GM18868 (cell line): ENCODE measurements around the gene TMEM169.
"Not testable (repeated sequence)": the region's sequence is repeated elsewhere in the genome, so short reads cannot be mapped to it uniquely, and the experiment has no call there.

Source experiments
- ATAC-seq: cut with Tn5 transposase; IDR thresholded peaks from one replicate; pipeline ENCODE4 v1.9.1; 2021; ENCODE audit warnings: mild to moderate bottlenecking, moderate library complexity; ENCODE audit not compliant: unreplicated experiment

The TMEM169 gene

DNA sequence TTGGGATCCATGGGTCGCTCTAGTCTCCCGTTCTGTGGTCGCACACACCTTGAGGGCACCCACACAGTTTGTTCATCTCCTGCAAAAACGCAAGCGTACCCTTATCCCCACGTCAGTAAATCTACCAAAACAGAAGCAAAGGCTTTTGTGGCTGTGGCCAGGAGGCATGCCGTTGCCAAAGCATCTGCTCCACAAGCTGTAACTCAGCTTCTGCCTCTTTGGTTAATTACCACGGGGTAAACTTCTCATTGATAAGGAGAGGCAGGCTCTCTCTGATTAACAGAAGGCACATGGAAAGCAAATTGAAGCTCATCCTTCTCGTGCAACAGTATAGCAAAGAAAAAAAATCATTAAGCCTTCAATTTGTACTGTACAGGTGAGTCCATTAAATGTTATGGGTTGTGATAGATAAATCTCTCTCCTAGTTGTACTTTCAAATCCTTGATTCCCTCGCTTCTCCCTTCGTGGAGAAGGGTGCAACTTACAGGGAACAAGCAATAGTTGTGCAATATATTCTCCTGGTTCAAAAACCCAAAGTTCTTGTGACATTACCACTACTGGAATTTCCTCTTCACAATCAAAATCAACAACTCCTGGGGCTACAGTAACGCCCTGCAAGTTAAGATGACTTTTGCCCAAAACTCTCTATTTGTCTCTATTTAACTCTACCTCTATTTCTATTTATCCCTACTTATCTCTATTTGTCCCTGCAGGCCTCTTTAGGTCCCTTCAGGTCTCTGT is 10.4 kb upstream of the TMEM169 start:
- no peak for ATAC-seq

DNA sequence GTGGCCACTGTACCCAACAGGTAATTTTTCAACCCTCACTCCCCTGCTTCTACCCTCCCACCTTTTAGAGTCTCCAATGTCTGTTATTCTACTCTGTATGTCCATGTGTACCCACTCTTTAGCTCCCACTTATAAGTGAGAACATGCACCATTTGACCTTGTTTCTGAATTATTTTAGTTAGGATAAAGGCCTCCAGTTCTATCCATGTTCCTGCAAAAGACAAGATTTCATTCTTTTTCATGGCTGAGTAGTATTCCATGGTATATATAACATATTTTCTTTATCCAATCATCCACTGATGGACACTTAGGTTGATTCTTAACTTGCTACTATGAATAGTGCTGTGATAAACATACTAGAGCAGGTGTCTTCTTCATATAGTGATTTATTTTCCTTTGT is 9.2 kb upstream of the TMEM169 start:
- no peak for ATAC-seq

DNA sequence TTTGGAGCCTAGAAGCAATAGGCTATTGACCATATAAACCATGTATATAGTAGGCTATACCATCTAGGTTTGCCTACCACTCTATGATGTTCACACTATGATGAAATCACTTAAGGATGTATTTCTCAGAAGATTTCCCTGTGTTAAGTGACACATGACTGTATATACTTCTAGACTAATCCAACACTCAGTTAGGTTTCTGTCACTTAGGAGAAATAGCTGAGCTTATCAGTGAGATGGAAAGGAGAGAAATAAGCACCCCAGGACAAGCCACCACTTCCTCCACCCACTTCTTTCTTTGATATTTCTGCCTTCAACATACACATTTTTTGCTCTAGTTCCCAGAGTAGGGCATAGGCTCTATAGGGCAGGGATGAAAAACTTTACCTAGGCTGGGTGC is 7.9 kb upstream of the TMEM169 start:
- no peak for ATAC-seq

DNA sequence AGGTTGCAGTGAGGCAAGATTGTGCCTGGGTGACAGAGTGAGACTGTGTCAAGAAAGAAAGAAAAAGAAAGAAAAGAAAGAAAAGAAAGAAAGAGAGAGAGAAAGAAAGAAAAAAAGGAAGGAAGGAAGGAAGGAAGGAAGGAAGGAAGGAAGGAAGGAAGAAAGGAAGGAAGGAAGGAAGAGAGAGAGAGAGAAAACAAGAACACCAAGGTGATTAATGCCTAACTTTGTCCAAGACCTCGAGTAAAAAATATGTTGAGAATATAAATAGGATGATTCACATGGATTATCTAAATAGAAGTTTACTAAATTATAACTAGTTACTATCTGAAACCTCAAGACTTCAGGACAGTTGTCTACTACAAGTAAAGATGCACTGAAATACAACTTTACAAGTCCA is 7.3 kb upstream of the TMEM169 start:
- no peak for ATAC-seq

DNA sequence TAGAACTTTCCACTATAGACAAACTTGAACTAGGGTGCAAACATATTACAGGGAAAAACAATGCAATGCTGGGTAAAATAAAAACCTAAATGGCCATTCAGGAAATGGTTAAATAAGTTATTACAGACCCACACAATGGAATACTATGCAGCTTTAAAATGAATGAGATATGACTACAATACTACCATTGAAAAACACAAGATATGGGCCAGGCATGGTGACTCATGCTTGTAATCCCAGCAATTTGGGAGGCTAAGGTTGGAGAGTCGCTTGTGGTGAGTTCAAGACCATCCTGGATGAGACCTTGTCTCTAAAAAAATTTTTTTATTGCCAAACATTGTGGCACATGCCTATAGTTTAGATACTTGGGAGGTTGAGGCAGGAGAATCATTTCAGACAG is 6.9 kb upstream of the TMEM169 start:
- ATAC-seq, result no peak

DNA sequence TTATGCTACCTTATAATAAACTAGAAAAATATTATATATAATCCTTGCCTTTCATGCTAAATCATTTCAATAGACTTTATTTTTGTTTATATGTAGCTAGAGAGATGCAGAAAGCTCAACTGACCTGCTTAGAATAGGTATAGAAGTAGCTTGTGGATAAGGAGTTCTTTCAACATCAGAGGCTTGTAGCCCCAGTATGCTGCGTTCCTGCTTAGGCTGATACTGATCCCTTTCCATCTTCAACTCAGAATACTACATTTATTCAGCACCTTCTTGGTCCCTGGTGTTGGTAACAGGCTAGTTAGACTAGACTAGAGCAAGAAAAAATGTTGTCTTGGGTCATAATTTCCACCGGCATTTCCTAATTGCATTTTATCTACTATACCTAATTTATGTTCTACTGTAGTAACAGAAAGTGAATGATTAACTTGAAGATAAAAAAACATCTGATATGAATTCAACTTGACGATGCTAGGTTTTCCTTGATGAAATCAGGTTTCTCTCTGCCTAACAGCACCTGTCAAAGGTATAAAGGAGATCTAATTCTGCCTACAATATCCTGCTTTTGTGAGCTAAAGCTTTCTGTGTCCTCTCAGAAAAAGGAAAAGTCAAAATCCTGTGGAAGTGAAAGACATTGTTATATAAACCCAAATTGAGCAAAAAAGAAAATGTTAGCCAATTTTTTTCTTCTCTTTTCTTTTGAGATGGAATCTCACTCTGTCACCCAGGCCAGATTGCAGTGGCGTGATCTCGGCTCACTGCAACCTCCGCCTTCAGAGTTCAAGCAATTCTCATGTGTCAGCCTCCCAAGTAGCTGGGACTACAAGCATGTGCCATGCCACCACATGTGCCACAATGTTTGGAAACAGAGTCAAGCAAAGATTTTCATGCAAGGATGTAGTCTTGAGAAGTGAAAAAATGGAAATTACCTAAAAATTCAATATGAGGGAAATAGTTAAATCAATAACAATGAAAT is 5.9 kb upstream of the TMEM169 start:
- no peak for ATAC-seq

DNA sequence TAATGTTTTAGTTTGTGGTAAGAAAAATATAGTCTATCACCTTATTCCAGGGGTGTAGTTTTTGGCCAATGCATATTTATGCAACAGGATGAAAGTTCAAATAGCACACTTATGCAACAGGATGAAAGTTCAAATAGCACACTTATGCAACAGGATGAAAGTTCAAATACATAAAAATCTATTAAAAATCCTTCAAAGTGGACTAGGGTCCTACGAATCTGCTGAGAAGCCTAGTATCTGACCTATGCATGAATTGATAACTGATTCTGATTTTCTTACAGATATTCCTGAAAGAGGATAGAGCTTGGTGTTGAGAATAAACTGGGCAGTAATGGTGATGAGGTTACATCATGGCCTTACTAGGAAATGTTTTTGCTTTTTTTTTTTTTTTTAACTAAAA is 2.9 kb upstream of the TMEM169 start:
- no peak for ATAC-seq

DNA sequence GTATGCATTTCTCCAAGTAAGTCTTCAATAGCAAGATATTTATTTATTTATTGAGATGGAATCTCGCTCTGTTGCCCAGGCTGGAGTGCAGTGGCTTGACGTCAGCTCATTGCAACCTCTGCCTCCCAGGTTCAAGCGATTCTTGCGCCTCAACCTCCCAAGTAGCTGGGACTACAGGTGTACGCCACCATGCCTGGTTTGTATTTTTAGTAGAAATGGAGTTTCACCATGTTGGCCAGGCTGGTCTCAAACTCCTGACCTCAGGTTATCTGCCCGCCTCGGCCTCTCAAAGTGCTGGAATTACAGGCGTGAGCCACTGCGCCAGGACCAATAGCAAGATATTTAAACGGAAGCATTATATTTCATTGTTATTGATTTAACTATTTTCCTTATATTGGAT is 1.7 kb upstream of the TMEM169 start:
- ATAC-seq, result not testable (repeated sequence)

DNA sequence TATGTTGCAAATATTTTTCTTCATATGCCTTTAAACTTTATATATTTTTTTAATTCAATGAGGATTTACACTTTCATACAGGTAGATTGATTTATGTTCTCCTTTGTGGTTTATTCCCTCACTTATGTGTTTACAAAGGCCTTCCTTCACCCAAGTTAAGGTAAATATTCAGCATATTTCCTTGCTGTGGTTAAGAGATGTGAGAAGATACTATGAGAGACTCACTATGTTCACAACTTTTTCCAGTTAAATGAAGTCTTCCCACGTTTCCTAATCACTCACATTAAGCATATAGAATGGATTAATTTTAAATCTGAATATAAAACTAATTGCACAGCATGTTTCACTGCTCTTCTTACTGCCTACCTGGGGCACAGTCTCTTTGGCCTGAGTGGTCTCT is 707 bp upstream of the TMEM169 start:
- no peak for ATAC-seq

DNA sequence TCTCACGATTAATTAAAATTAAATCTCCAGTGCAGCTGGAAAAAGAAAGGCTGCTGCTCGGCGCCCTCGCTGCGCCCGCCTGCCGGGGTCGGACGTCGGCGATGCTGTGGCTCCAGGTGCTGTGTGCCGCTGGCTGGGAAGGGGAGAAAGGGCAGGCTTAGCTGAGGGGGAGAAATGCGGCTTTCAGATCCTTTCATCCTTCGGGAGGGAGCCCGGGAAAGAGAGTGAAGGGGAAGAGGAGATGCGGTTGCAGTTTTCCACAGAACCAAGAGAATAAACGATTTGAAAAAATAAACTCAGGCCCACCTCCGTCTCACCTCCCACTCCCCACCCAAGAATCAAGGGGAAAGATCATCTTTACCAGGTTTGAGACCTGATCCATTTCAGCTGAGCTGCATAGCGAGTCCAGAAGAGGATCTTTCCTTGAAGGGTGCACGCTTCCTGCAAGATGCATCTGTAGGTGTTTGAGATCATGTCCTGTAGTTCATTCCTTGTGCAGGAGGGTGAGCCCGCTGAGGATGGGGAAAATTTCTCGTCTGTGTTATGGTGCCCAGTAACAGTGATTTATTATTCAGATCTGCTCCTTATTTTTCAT is 495 bp downstream of the TMEM169 start:
- peak; percentile 4 for ATAC-seq

DNA sequence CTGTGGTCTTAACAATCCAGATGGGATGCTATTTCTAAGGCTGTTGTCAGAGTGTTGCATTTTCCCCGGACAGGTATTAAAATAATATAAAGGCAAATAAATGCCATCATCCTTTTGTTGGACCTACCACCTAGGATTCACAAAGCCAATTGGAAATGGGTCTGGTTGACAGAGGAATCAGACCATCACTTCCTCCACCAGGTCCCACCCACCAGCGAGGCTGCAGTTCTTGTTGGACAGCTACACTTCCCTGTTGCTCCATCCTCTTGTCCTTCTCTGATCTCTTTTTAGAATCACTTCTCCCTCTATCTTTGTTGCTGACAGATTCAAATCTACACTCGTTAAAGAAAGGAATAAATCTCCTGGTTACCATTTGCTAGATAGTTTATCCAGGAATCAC is 1.1 kb downstream of the TMEM169 start:
- ATAC-seq, result no peak

DNA sequence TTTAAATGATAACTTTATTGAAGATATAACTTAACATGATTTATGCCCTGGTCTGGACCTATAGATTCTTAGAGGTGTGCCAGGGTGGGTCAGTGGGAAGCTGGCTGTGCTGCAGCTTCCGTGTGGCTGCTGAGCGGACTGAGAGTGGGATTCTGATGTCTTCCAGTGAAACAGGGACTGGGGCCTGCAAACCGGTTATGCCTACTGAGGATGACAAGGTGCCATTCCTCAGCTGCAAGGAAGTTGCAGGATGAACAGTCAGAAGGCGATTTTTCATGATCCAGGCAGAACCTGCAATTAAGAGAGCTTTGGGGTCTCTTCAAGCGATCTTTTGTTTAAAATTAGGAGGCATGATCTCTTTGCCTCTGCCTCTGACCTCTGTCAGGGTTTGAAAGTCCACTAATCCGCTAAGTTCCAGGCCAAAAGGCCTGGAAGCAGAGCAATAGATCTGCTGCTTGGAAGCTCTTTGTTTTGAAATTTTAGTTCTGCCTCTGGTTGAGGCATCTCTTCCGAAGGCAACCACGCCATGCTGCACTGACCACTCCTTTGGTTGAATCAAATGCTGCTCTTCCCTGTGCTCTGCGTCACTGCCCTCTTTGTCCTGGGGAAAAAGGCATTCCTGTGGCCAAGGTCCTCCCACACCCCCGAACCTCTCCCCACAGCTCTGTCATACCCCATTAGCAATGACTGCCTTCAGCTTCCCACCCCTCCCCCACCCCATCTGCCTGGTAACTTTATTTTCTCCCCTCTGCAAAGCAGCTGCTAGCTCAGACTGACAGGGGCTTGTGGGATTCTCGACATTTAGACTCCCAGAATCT is 2.0 kb downstream of the TMEM169 start:
- no peak for ATAC-seq

DNA sequence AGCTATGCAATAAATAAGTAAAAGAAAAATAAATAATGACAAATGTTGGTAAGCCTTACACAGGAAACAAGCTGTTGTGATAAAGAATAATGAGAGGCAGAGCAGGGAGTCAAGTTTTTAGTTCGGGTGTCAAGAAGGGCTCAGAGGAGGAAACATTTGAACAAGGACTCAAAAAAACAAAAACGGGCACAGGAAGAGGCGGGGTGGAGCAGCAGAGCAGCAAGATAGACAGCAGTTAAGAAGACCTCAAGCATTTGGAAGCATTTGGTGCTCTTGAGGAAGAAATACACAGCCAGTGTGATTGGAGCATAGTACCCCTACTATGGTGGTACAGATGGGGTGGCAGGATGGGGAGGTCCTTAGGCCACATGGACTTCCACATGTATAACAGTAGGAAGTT is 2.8 kb downstream of the TMEM169 start:
- no peak for ATAC-seq

DNA sequence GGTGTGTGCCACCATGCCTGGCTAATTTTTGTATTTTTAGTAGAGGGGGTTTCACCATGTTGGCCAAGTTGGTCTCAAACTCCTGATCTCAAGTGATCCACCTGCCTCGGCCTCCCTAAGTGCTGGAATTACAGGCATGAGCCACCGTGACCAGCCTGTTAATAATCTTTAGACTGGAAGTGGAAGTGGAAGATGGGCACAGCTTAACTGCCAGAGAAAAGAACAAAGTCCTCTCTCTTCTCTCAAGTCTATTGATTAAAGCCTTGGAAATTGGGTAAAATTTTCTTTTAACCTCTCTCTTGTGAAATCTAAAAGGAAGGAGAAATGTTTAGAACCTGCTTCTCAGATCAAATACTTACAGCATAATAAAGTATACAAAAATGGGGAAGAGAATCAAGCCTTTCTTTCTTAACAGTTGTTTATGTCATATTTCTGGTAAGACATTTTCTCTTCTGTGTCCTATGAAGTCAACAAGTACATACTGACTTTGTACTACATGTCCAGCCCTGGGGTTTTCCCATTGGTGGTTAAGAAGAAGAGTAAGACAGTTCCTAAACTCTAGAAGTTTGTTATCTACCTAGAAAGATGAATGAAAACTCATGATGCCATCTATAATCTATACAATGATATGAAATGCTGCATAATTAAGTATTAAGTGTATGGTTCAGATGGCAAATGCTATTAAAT is 4.6 kb downstream of the TMEM169 start:
- ATAC-seq, result peak; percentile 28

DNA sequence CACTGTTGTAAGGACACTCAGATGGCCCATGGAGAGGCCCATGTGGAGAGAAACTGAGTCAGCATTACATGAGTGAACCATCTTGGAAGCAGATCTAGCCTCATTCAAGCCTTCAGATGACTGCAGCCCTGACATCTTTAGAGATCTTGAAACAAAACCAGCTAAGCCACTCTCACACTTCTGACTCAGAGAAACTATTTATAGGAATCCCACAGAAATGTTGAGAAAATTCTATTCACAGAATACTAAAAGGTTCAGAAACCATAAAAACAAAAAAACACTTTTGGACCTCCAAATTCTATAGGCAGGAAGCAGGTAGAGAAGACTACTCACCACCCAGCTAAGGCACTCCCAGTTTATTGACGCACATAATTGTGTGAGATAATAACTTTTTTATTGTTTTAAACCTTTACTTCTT is 8.7 kb downstream of the TMEM169 start:
- ATAC-seq, result peak; percentile 76

DNA sequence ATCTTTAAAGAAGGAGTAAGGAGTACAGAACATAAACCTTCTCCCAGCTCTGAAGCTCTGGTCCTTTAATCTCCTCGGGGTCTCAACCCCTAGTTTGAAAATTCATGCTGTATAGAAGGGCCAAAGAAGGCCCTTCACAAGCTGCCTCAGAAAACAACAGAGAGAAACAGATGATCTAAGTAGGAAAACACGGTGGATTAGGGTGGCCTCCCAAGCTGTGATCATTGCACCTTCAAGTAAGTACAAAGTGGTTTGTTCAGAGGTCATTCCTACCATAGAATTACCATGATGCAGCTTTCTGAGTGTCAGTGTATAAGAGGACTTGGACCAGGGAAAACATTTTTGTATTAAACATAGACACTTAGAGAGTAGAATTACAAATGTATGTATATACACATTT is 10.9 kb downstream of the TMEM169 start:
- no peak for ATAC-seq

DNA sequence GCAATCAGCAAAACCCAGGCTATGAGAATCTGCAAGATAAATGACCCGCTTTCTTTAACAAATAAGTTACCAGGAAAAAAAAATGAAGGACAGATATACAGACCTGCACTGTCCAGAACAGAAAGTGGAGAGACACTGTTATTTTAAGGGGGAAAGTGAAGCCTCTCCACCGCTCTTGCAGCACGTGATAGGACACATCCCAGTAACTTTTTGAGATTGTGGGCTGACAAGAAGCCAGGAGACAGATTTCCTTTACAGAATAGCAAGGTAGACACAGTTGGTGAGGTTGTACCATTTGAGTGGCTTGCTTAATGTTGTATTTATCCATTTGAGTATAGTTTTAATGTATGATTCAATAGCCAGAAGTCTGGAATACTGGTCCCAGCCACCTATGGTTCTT is 13.0 kb downstream of the TMEM169 start:
- no peak for ATAC-seq

DNA sequence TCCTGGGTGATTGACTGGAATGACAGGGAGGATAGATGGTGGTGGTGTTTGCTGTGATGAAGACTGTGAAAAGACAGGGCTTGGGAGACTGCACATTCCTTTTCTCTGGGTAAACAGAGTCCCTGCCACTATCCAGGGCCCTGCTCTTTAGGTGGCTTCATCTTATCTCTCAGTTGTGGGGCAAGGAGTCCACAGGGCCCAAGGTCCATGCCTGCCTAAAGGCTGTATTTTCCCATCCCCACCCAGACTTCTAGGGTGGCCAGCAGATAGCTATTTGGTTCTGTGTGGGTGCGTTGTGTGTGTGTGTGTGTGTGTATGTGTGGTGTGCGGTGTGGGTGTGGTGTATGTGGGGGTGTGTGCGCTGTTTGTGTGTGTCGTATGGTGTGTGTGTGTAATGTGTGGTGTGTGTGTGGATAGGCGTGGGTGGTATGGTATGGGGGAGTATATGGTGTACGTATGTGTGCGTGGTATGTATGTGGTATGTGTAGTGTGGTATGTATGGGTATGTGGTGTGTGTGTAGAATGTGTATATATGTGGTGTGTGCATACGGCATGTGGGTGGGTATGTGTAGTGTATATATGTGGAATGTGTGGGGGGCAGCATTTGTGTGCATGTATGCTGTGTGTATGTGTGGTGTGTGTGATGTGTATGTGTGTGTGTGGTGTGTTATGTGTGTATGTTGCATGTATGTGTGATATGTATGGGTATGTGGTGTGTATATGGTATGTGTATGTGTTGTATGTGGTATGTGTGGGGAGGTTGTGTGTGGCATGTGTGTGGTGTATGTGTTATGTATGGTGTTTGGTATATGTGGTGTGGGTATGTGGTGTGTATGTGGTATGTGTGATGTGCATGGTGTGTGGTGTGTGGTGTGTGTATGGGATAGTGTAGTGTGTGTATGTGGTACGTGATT is 17.0 kb downstream of the TMEM169 start:
- no peak for ATAC-seq

DNA sequence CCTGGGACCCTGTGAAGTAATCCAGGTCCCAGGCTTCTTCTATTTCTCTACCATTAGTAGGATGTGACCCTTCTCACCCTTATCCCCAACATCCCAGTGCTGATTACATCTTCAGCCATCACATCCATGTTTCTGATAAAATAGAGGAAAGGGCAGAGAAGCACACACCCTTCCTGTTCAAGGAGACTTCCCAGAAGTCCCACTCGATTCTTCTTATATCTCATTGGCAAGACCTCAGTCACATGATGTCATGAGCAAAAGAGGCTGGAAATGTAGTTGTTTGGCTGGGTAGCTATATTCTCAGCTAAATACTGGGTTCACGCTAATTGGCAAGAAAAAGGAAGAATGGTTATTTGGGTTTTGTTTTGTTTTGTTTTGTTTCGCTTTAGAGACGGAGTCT is 19.4 kb downstream of the TMEM169 start:
- no peak for ATAC-seq
